ENCODE data around the gene PANK4. TPM values are rescaled to one million over a fixed set of nuclear protein-coding genes. Genes with fewer than 3 reads are reported as not detected.

Gene PANK4
- total and polyA plus RNA-seq, 9 of the 15 experiments (the other 6 are each of a cell fraction or from before 2014, with no cell fraction given) = 0.93 to 55.6 (median 31.5) TPM

DNA sequence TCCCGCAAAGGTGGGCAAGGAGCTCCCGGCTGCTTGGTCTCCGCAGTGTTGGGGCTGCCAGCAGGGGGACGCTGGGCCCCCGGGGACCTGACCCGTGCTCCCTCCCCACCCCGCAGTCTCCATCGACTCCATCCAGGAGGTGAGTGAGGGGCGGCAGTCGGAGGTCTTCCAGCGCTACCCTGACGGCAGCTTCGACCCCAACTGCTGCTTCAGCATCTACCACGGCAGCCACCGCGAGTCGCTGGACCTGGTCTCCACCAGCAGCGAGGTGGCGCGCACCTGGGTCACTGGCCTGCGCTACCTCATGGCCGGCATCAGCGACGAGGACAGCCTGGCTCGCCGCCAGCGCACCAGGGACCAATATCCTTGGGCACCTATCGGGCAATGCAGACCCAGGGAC, 46.8 kb downstream of the PANK4 start (continued):
- TF ChIP-seq UBTF (IDR thresholded peaks at IDR 0.05; ENCODE audit: borderline replicate concordance in 1 of 2, low read depth in 2 of 2, low read length in 2 of 2) = 0 out of 4 replicates have a peak, but pooled peaks of 1 of the 2 experiments have one; percentile 21

- Histone ChIP-seq H3K9ac (ENCODE audit: insufficient read depth in 1 of 2, low read depth in 2 of 2, low read length in 2 of 2) (no peak overlapping the region; a peak in 1 of 4 replicates), H3K4me2 (ENCODE audit: insufficient read depth, low read length) (no peak overlapping the region), H3K4me3 (no peak overlapping the region), H3K79me2 (ENCODE audit: control insufficient read depth, insufficient read depth, low read length) (no peaks in the 10 kb centered on the region), H2AFZ (ENCODE audit: low read depth, low read length) (no peak overlapping the region), H3K36me3 (ENCODE audit: control insufficient read depth, insufficient read depth, low read length) (no peaks in the 10 kb centered on the region), H3K4me1 (replicated peaks in 1 of 2; ENCODE audit: control insufficient read depth in 2 of 2, insufficient read depth in 2 of 2, low read length in 2 of 2) (peaks cover 0 to 95% of the 10 kb centered on the region in 2 experiments; a peak in 3 of 5 replicates), H3K27me3 (ENCODE audit: control insufficient read depth in 2 of 2, insufficient read depth in 2 of 2, low read length in 2 of 2) (peaks cover 3 to 57% of the 10 kb centered on the region in 2 experiments; a peak in 3 of 5 replicates), H4K20me1 (replicated peaks; ENCODE audit: control insufficient read depth, insufficient read depth, low read length) (peaks cover 25% of the 10 kb centered on the region), H3K27ac (ENCODE audit: extremely low read depth, low read depth, low read length) (no peak overlapping the region), H3K9me1 (ENCODE audit: control insufficient read depth, insufficient read depth, low read length) (peaks cover 3% of the 10 kb centered on the region), H3K9me3 (replicated peaks; ENCODE audit: control insufficient read depth, insufficient read depth, low read depth, low read length) (no peaks in the 10 kb centered on the region)
- DNase-seq (ENCODE audit: extremely low read depth in 1 of 4, low spot score in 3 of 4) (no peak), ATAC-seq (no peak), FAIRE-seq (no peak)
- CTCF ChIA-PET (ENCODE audit: low intra/inter-chr PET ratio) = interaction anchor here (0.6 kb wide), 1 partner anchor 837 kb away, joined by 3 read pairs; no protein-coding TSS in a partner anchor
- BruUV-seq (replicated peaks) = no TSS peak
- in situ Hi-C loops (cut with MboI) = no loop called here
- POLR2A ChIA-PET = interaction anchor here (1.2 kb wide), 1 partner anchor 9 kb away, joined by 3 read pairs; no protein-coding TSS in a partner anchor
- WGBS (ENCODE audit: insufficient coverage, low coverage, missing lambda C conversion rate) = 0% methylated on average over 12 of the region's 20 CpGs
- intact Hi-C loops (cut with micrococcal nuclease) = no loop called here
- no peak for TF ChIP-seq ZNF444 (CRISPR knock-in tag; IDR thresholded peaks at IDR 0.05)
- TF ChIP-seq KLF16 (IDR thresholded peaks at IDR 0.05) = no peak
- no peak for TF ChIP-seq MBD2 (IDR thresholded peaks at IDR 0.05; ENCODE audit: borderline replicate concordance, low read depth)
- TF ChIP-seq PRMT5 (CRISPR knock-in tag; IDR thresholded peaks at IDR 0.05) = no peak
- TF ChIP-seq, protein P1, sequence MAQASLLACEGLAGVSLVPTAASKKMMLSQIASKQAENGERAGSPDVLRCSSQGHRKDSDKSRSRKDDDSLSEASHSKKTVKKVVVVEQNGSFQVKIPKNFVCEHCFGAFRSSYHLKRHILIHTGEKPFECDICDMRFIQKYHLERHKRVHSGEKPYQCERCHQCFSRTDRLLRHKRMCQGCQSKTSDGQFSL (CRISPR knock-in tag; IDR thresholded peaks at IDR 0.05) = no peak
- TF ChIP-seq, protein P1 (tag; IDR thresholded peaks at IDR 0.05) = no peak
- TF ChIP-seq, protein P2, sequence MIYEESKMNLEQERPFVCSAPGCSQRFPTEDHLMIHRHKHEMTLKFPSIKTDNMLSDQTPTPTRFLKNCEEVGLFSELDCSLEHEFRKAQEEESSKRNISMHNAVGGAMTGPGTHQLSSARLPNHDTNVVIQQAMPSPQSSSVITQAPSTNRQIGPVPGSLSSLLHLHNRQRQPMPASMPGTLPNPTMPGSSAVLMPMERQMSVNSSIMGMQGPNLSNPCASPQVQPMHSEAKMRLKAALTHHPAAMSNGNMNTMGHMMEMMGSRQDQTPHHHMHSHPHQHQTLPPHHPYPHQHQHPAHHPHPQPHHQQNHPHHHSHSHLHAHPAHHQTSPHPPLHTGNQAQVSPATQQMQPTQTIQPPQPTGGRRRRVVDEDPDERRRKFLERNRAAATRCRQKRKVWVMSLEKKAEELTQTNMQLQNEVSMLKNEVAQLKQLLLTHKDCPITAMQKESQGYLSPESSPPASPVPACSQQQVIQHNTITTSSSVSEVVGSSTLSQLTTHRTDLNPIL (CRISPR knock-in tag; IDR thresholded peaks at IDR 0.05) = no peak
- no peak for TF ChIP-seq GTF2F1 (IDR thresholded peaks at IDR 0.05; ENCODE audit: low read depth, low read length)
- TF ChIP-seq ZFP36 (IDR thresholded peaks at IDR 0.05; ENCODE audit: low read depth, low read length, partially characterized antibody) = no peak
- no peak for TF ChIP-seq JUND (IDR thresholded peaks at IDR 0.05; ENCODE audit: borderline replicate concordance, low read depth, low read length)
- no peak for TF ChIP-seq JUND (tag; IDR thresholded peaks at IDR 0.05; ENCODE audit: borderline replicate concordance, low read depth, low read length)
- TF ChIP-seq MED1 (CRISPR knock-in tag; IDR thresholded peaks at IDR 0.05; ENCODE audit: borderline replicate concordance) = no peak
- no peak for TF ChIP-seq E2F3 (CRISPR knock-in tag; IDR thresholded peaks at IDR 0.05)
- no peak for TF ChIP-seq CBFB (CRISPR knock-in tag; IDR thresholded peaks at IDR 0.05)
- no peak for TF ChIP-seq GATAD2A (IDR thresholded peaks at IDR 0.05)
These were observed 47.2 kb downstream of the PANK4 start for GRCh38 chr1:2479186-2479585.
